Panc1 (cell line): ENCODE results near the gene ZNF124. TPM values are rescaled to one million over a fixed set of nuclear protein-coding genes. Genes with fewer than 3 reads are reported as not detected.
A peak's percentile ranks its signal among the peaks of the same experiment; 100 is the strongest.

Experiments
- ATAC-seq: fragments of 200-7000 bp; cut with Tn5 transposase; 2 replicates; pipeline ENCODE4 v1.9.1; 2020; ENCODE audit warnings: mild to moderate bottlenecking, moderate library complexity
- BruUV-seq: library from RNA; stranded (reverse); fragments of 400-500 nt; replicated peaks from 2 replicates; lab custom pipeline; 2021; lab: Mats Ljungman, UMichigan
- CTCF ChIA-PET: fragments of 300-600 bp; sonication (Branson Sonifier 250); formaldehyde crosslinking; loops from one replicate; lab custom pipeline; 2022; ENCODE audit warnings: antibody characterized with exemption; lab: Charles Lee
- POLR2A ChIA-PET: fragments of 300-600 bp; sonication (Branson Sonifier 250); formaldehyde crosslinking; loops from one replicate; lab custom pipeline; 2022; ENCODE audit warnings: antibody characterized with exemption; lab: Charles Lee
- DNase-seq: peaks from one replicate; pipeline ENCODE4 v3.0.0-alpha.2; 2010; ENCODE audit warnings: low read depth, low spot score
- H3K27ac ChIP-seq: 2 replicates; pipeline ENCODE4 v1.5.1; 2011; ENCODE audit warnings: mild to moderate bottlenecking, low read length, inconsistent platforms
- H3K27me3 ChIP-seq: fragments of 200-500 bp; sonication (Bioruptor generic); 2 replicates; pipeline ENCODE4 v1.6.0; 2014; ENCODE audit warnings: low read length, inconsistent platforms; ENCODE audit not compliant: control insufficient read depth, insufficient read depth
- H3K36me3 ChIP-seq: fragments of 200-500 bp; sonication (Bioruptor generic); 2 replicates; pipeline ENCODE4 v1.5.1; 2014; ENCODE audit warnings: inconsistent platforms, mild to moderate bottlenecking, low read length, moderate library complexity; ENCODE audit not compliant: control insufficient read depth, insufficient read depth
- H3K4me1 ChIP-seq: 2 replicates; pipeline ENCODE4 v1.5.1; 2011; ENCODE audit warnings: inconsistent platforms, mild to moderate bottlenecking, low read length, moderate library complexity; ENCODE audit not compliant: control insufficient read depth, insufficient read depth
- H3K4me3 ChIP-seq, 2 experiments: 2 replicates each; pipeline ENCODE4 v1.5.1; 2011 to 2012; ENCODE audit warnings: low read depth in 2 of 2, low read length in 2 of 2, mild to moderate bottlenecking in 2 of 2, inconsistent platforms in 1 of 2, moderate library complexity in 1 of 2
- H3K9me3 ChIP-seq: fragments of 200-500 bp; sonication (Bioruptor generic); 2 replicates; pipeline ENCODE4 v1.5.1; 2014; ENCODE audit warnings: low read depth, mild to moderate bottlenecking, inconsistent platforms, low read length, moderate library complexity; ENCODE audit not compliant: control insufficient read depth, insufficient read depth
- POLR2AphosphoS5 ChIP-seq: IDR thresholded peaks from 2 replicates; pipeline ENCODE4 v1.6.1; 2012; ENCODE audit warnings: mild to moderate bottlenecking, low read depth, low read length, moderate library complexity
- SIN3A ChIP-seq: IDR thresholded peaks from 2 replicates; pipeline ENCODE4 v1.6.1; 2012; ENCODE audit warnings: low read depth, mild to moderate bottlenecking, low read length, moderate library complexity, borderline replicate concordance; ENCODE audit not compliant: insufficient read depth
- TCF7L2 ChIP-seq: IDR thresholded peaks from 2 replicates; pipeline ENCODE4 v1.6.1; 2011; ENCODE audit warnings: mild to moderate bottlenecking, low read depth, low read length, inconsistent platforms
- in situ Hi-C: cut with HindIII; loops from 2 replicates; pipeline ENCODE4 v1.10.0; 2016; ENCODE audit warnings: low sequenced_read_pairs, low pct_unique_long_range_greater_than_20kb
- intact Hi-C: fragments of 100-400 bp; cut with micrococcal nuclease; formaldehyde crosslinking; loops from one replicate; pipeline ENCODE4 v1.10.0; 2022; ENCODE audit not compliant: unreplicated experiment
- total RNA-seq: library from RNA; stranded (reverse); gene quantifications from one replicate; pipeline ENCODE4 v1.2.1, GENCODE V29; 2021; ENCODE audit not compliant: unreplicated experiment
- TF ChIP-seq, protein P1 (sequence below): fragments of 450-650 bp; IDR thresholded peaks from 2 replicates; pipeline ENCODE4 v1.5.1; 2017; ENCODE audit warnings: mild to moderate bottlenecking
- TF ChIP-seq, protein P2 (sequence below), 2 experiments: IDR thresholded peaks; 2 replicates each; pipeline ENCODE4 v1.6.1; 2011 to 2012; ENCODE audit warnings: low read depth in 2 of 2, control low read depth in 1 of 2, low read length in 1 of 2, mild to moderate bottlenecking in 1 of 2, moderate library complexity in 1 of 2; ENCODE audit not compliant: insufficient read depth in 1 of 2

The ZNF124 gene
- total RNA-seq, 1 experiment from 2014 or later: 18.6 TPM

DNA sequence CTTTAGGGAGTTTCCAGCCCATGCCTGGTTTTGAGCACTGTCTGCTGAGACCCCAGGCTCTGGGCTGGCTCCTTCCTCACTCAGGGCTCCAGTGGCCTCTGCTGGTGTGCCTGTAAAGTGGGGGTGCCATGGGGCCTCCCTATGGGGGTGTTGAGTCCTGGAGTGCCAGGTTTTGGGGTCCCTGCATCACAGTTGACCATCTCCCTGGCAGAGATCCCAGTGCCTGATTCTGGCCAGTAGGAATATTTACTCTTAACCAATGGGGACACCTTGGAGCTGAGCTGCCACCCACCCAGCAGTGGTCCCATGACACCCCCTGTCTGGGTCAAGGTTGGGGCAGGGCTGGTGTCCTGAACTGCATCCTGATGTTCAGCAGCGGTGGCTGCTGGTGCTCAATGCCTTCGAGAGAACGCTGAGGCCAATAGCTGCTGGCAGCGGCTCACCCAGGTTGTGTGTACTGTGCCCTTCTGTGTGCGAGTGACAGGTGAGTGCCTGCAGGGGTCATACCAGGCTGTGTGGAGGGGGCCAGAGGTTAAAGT, 58.0 kb downstream of the ZNF124 start:
- no peak overlapping the region for H3K27ac ChIP-seq
- CTCF ChIA-PET: no interaction called here
- no peak for ATAC-seq
- H3K4me1 ChIP-seq: peaks cover 21% of the 10 kb centered on the region
- H3K4me3 ChIP-seq: no peak overlapping the region
- intact Hi-C loops: no loop called here
- POLR2A ChIA-PET: no interaction called here
- no peak for TF ChIP-seq TCF7L2
- TF ChIP-seq, protein P1, sequence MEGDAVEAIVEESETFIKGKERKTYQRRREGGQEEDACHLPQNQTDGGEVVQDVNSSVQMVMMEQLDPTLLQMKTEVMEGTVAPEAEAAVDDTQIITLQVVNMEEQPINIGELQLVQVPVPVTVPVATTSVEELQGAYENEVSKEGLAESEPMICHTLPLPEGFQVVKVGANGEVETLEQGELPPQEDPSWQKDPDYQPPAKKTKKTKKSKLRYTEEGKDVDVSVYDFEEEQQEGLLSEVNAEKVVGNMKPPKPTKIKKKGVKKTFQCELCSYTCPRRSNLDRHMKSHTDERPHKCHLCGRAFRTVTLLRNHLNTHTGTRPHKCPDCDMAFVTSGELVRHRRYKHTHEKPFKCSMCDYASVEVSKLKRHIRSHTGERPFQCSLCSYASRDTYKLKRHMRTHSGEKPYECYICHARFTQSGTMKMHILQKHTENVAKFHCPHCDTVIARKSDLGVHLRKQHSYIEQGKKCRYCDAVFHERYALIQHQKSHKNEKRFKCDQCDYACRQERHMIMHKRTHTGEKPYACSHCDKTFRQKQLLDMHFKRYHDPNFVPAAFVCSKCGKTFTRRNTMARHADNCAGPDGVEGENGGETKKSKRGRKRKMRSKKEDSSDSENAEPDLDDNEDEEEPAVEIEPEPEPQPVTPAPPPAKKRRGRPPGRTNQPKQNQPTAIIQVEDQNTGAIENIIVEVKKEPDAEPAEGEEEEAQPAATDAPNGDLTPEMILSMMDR: no peak
- TF ChIP-seq, protein P2, sequence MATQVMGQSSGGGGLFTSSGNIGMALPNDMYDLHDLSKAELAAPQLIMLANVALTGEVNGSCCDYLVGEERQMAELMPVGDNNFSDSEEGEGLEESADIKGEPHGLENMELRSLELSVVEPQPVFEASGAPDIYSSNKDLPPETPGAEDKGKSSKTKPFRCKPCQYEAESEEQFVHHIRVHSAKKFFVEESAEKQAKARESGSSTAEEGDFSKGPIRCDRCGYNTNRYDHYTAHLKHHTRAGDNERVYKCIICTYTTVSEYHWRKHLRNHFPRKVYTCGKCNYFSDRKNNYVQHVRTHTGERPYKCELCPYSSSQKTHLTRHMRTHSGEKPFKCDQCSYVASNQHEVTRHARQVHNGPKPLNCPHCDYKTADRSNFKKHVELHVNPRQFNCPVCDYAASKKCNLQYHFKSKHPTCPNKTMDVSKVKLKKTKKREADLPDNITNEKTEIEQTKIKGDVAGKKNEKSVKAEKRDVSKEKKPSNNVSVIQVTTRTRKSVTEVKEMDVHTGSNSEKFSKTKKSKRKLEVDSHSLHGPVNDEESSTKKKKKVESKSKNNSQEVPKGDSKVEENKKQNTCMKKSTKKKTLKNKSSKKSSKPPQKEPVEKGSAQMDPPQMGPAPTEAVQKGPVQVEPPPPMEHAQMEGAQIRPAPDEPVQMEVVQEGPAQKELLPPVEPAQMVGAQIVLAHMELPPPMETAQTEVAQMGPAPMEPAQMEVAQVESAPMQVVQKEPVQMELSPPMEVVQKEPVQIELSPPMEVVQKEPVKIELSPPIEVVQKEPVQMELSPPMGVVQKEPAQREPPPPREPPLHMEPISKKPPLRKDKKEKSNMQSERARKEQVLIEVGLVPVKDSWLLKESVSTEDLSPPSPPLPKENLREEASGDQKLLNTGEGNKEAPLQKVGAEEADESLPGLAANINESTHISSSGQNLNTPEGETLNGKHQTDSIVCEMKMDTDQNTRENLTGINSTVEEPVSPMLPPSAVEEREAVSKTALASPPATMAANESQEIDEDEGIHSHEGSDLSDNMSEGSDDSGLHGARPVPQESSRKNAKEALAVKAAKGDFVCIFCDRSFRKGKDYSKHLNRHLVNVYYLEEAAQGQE (IDR thresholded peaks at IDR 0.05; ENCODE audit: insufficient read depth in 1 of 2, low read depth in 2 of 2, low read length in 1 of 2): no peak
- no peak for TF ChIP-seq SIN3A
- TF ChIP-seq POLR2AphosphoS5: no peak
- no peaks in the 10 kb centered on the region for H3K27me3 ChIP-seq
- H3K36me3 ChIP-seq: no peaks in the 10 kb centered on the region
- DNase-seq: no peak
- no TSS peak for BruUV-seq
- no peaks in the 10 kb centered on the region for H3K9me3 ChIP-seq
- in situ Hi-C loops: no loop called here

DNA sequence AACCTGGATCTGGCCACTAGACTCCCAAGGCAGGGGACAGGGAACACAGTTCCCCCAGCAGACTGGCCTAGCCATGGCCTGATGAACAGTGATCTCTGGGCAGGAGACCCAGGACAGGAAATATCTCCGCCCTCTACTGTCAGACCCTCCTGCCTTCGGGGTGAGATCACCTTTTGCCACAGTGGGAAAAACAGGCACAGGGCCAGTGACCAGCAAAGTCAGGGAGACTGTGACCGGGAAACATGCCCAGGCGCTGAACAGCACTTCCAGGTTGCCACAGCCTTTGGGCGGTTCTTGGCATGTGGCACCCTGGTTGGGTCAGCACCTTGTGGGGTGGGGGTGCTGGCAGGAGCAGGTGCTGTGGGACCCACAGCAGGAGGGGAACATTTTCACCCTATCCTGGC, 58.7 kb downstream of the ZNF124 start:
- Histone ChIP-seq H3K9me3 (no peaks in the 10 kb centered on the region), H3K4me1 (peaks cover 21% of the 10 kb centered on the region), H3K27me3 (no peaks in the 10 kb centered on the region), H3K27ac (peak overlapping the region; percentile 48; the same call in 1 of the 2 replicates), H3K4me3 (no peak overlapping the region), H3K36me3 (no peaks in the 10 kb centered on the region)
- ATAC-seq: no peak
- ChIA-PET POLR2A (no interaction called here), CTCF (no interaction called here)
- no peak for DNase-seq
- TF ChIP-seq, protein P2 (IDR thresholded peaks at IDR 0.05; ENCODE audit: insufficient read depth in 1 of 2, low read depth in 2 of 2, low read length in 1 of 2): no peak
- no peak for TF ChIP-seq POLR2AphosphoS5
- TF ChIP-seq, protein P1: no peak
- no peak for TF ChIP-seq TCF7L2
- TF ChIP-seq SIN3A: no peak
- BruUV-seq: no TSS peak
- intact Hi-C loops: no loop called here
- in situ Hi-C loops: no loop called here
